ENCODE data around the gene SMC4.

Gene SMC4

GRCh38 chr3:160427832-160428424 is 28.5 kb downstream of the SMC4 start:
- no peaks in the 10 kb centered on the region for H3K27me3 ChIP-seq (replicated peaks)
- no peak for DNase-seq
- peaks cover 21% of the 10 kb centered on the region for H3K36me3 ChIP-seq (replicated peaks)
- TF ChIP-seq CTCF (IDR thresholded peaks at IDR 0.05; ENCODE audit: low read depth, low read length, missing control alignments), result no peak
- H3K27ac ChIP-seq, result no peak overlapping the region
- no peak overlapping the region for H3K4me3 ChIP-seq (ENCODE audit: low read depth, low read length)
- in situ Hi-C loops (cut with HindIII; ENCODE audit: low pct_ligation_motif_present, low sequenced_read_pairs), result no loop called here

GRCh38 chr3:160434071-160434470 is 34.6 kb downstream of the SMC4 start:
- in situ Hi-C loops (cut with HindIII; ENCODE audit: low pct_ligation_motif_present, low sequenced_read_pairs), result no loop called here
- Histone ChIP-seq H3K27ac (no peak overlapping the region), H3K27me3 (replicated peaks) (no peaks in the 10 kb centered on the region), H3K4me3 (ENCODE audit: low read depth, low read length) (no peak overlapping the region), H3K36me3 (replicated peaks) (peaks cover 30% of the 10 kb centered on the region)
- no peak for TF ChIP-seq CTCF (IDR thresholded peaks at IDR 0.05; ENCODE audit: low read depth, low read length, missing control alignments)
- peak; percentile 14 for DNase-seq

GRCh38 chr3:160435095-160435494 is 35.6 kb downstream of the SMC4 start:
- H3K27me3 ChIP-seq (replicated peaks), result no peaks in the 10 kb centered on the region
- H3K36me3 ChIP-seq (replicated peaks), result peaks cover 30% of the 10 kb centered on the region
- DNase-seq, result no peak
- H3K27ac ChIP-seq, result no peak overlapping the region
- H3K4me3 ChIP-seq (ENCODE audit: low read depth, low read length), result no peak overlapping the region
- in situ Hi-C loops (cut with HindIII; ENCODE audit: low pct_ligation_motif_present, low sequenced_read_pairs), result no loop called here
- TF ChIP-seq CTCF (IDR thresholded peaks at IDR 0.05; ENCODE audit: low read depth, low read length, missing control alignments), result no peak

- DNase-seq, result no peak
- peaks cover 29% of the 10 kb centered on the region for H3K36me3 ChIP-seq (replicated peaks)
- in situ Hi-C loops (cut with HindIII; ENCODE audit: low pct_ligation_motif_present, low sequenced_read_pairs), result no loop called here
- TF ChIP-seq CTCF (IDR thresholded peaks at IDR 0.05; ENCODE audit: low read depth, low read length, missing control alignments), result no peak
- H3K4me3 ChIP-seq (ENCODE audit: low read depth, low read length), result no peak overlapping the region
- H3K27ac ChIP-seq, result no peak overlapping the region
- no peaks in the 10 kb centered on the region for H3K27me3 ChIP-seq (replicated peaks)
Observed at GRCh38 chr3:160435747-160436146, 36.3 kb downstream of the SMC4 start.

GRCh38 chr3:160437083-160437455 is 37.6 kb downstream of the SMC4 start:
- Histone ChIP-seq H3K27me3 (replicated peaks) (no peaks in the 10 kb centered on the region), H3K36me3 (replicated peaks) (peaks cover 23% of the 10 kb centered on the region), H3K4me3 (ENCODE audit: low read depth, low read length) (no peak overlapping the region), H3K27ac (no peak overlapping the region)
- no peak for TF ChIP-seq CTCF (IDR thresholded peaks at IDR 0.05; ENCODE audit: low read depth, low read length, missing control alignments)
- no peak for DNase-seq
- in situ Hi-C loops (cut with HindIII; ENCODE audit: low pct_ligation_motif_present, low sequenced_read_pairs), result no loop called here

GRCh38 chr3:160440687-160441086 is 41.2 kb downstream of the SMC4 start:
- in situ Hi-C loops (cut with HindIII; ENCODE audit: low pct_ligation_motif_present, low sequenced_read_pairs), result no loop called here
- Histone ChIP-seq H3K4me3 (ENCODE audit: low read depth, low read length) (no peak overlapping the region), H3K27me3 (replicated peaks) (no peaks in the 10 kb centered on the region), H3K36me3 (replicated peaks) (peaks cover 11% of the 10 kb centered on the region), H3K27ac (no peak overlapping the region)
- DNase-seq, result no peak
- TF ChIP-seq CTCF (IDR thresholded peaks at IDR 0.05; ENCODE audit: low read depth, low read length, missing control alignments), result no peak
